Measurements from ENCODE around the gene SLC16A12. TPM values are rescaled to one million over a fixed set of nuclear protein-coding genes. Genes with fewer than 3 reads are reported as not detected.
"Not testable (repeated sequence)": the region's sequence is repeated elsewhere in the genome, so short reads cannot be mapped to it uniquely, and the experiment has no call there.

SLC16A12 gene
- total and polyA plus RNA-seq, 10 of the 15 experiments (the other 5 are each of a cell fraction or from before 2014, with no cell fraction given): not detected

DNA sequence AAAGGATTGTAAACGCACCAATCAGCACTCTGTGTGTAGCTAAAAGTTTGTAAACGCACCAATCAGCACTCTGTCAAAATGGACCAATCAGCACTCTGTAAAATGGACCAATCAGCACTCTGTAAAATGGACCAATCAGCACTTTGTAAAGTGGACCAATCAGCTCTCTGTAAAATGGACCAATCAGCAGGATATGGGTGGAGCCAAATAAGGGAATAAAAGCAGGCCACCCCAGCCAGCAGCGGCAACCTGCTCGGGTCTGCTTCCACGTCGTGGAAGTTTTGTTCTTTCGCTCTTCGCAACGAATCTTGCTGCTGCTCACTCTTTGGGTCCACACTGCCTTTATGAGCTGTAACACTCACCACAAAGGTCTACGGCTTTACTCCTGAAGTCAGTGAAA lies 123.1 kb downstream of the SLC16A12 start:
- H3K36me3 ChIP-seq (ENCODE audit: control insufficient read depth in 2 of 2, insufficient read depth in 2 of 2, low read length in 1 of 2); in situ Hi-C loops (cut with MboI); DNase-seq (ENCODE audit: low read depth, low spot score); H3K4me2 ChIP-seq (ENCODE audit: control insufficient read depth, insufficient read depth); BruUV-seq (replicated peaks); H3K9me3 ChIP-seq (replicated peaks; ENCODE audit: control insufficient read depth, insufficient read depth, low read length); FAIRE-seq; H3K4me1 ChIP-seq (ENCODE audit: control insufficient read depth, insufficient read depth, low read length); H3K4me3 ChIP-seq; H4K20me1 ChIP-seq (ENCODE audit: control insufficient read depth, insufficient read depth); H3K27me3 ChIP-seq (replicated peaks in 1 of 2; ENCODE audit: control insufficient read depth in 2 of 2, insufficient read depth in 2 of 2, low read length in 1 of 2); H3K27ac ChIP-seq (ENCODE audit: control insufficient read depth, insufficient read depth); H2AFZ ChIP-seq (ENCODE audit: control insufficient read depth, low read depth, low read length); ATAC-seq; H3K9ac ChIP-seq (ENCODE audit: control insufficient read depth, insufficient read depth, low read length): not testable (repeated sequence)
- 94% methylated on average over 10 of the region's 10 CpGs for WGBS (ENCODE audit: insufficient coverage, insufficient replicate concordance, low lambda C conversion rate, missing lambda C conversion rate)
- POLR2A ChIA-PET: interaction anchor here (0.9 to 1.6 kb wide), 2 partner anchors 9 to 110 kb away, joined by 3 to 5 read pairs; partner anchors contain the start of gene IFIT2
- CTCF ChIA-PET: interaction anchor here (1.1 to 3.0 kb wide), 4 partner anchors 11 to 69 kb away, joined by 3 to 24 read pairs (median 3); no protein-coding TSS in a partner anchor
- intact Hi-C loops (cut with micrococcal nuclease; ENCODE audit: unreplicated experiment): loop anchor here (10.0 kb wide), 1 partner anchor 527 kb away; the partner anchor contains the start of gene STAMBPL1
- SMC1A ChIA-PET (ENCODE audit: uncharacterized antibody, unreplicated experiment): interaction anchor here (0.6 to 2.4 kb wide), 7 partner anchors 19 to 167 kb away, joined by 3 to 27 read pairs (median 3); partner anchors contain the start of gene IFIT1
- TF ChIP-seq, protein P1, sequence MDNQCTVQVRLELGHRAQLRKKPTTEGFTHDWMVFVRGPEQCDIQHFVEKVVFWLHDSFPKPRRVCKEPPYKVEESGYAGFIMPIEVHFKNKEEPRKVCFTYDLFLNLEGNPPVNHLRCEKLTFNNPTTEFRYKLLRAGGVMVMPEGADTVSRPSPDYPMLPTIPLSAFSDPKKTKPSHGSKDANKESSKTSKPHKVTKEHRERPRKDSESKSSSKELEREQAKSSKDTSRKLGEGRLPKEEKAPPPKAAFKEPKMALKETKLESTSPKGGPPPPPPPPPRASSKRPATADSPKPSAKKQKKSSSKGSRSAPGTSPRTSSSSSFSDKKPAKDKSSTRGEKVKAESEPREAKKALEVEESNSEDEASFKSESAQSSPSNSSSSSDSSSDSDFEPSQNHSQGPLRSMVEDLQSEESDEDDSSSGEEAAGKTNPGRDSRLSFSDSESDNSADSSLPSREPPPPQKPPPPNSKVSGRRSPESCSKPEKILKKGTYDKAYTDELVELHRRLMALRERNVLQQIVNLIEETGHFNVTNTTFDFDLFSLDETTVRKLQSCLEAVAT (IDR thresholded peaks at IDR 0.05): peak; percentile 64; the same call in 1 of the 2 replicates
- peak; percentile 65 for TF ChIP-seq NFYB (IDR thresholded peaks at IDR 0.05; ENCODE audit: insufficient read depth, low read depth, low read length)
- RAD21 ChIA-PET (ENCODE audit: unreplicated experiment): interaction anchor here (1.2 kb wide), 1 partner anchor 20 kb away, joined by 3 read pairs; the partner anchor contains the start of gene IFIT1
- peaks cover 37% of the 10 kb centered on the region for H3K79me2 ChIP-seq (ENCODE audit: control insufficient read depth, insufficient read depth, low read length)

DNA sequence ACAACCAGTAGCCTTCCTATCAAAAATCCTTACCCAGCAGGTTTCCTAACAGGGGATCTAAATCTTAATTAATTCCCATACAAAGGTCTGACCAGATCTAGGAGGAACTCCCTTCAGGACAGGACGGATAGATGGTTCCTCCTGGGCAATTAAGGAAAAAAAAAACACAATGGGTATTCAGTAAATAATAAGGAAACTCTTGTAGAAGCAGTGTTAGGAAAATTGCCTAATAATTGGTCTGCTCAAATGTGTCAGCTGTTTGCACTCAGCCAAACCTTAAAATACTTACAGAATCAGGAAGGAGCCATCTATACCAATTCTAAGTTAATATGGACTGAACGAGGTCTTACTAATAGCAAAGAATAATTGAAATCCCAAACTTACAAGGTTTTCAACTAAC lies 124.3 kb downstream of the SLC16A12 start:
- H3K9me3 ChIP-seq (replicated peaks; ENCODE audit: control insufficient read depth, insufficient read depth, low read length); H3K4me2 ChIP-seq (ENCODE audit: control insufficient read depth, insufficient read depth); CTCF ChIA-PET; H3K36me3 ChIP-seq (ENCODE audit: control insufficient read depth in 2 of 2, insufficient read depth in 2 of 2, low read length in 1 of 2); H3K27me3 ChIP-seq (replicated peaks in 1 of 2; ENCODE audit: control insufficient read depth in 2 of 2, insufficient read depth in 2 of 2, low read length in 1 of 2); ATAC-seq; H3K27ac ChIP-seq (ENCODE audit: control insufficient read depth, insufficient read depth); H3K4me1 ChIP-seq (ENCODE audit: control insufficient read depth, insufficient read depth, low read length); POLR2A ChIA-PET; H3K4me3 ChIP-seq; FAIRE-seq; RAD21 ChIA-PET (ENCODE audit: unreplicated experiment); in situ Hi-C loops (cut with MboI); BruUV-seq (replicated peaks); H4K20me1 ChIP-seq (ENCODE audit: control insufficient read depth, insufficient read depth); DNase-seq (ENCODE audit: low read depth, low spot score); H3K9ac ChIP-seq (ENCODE audit: control insufficient read depth, insufficient read depth, low read length); H2AFZ ChIP-seq (ENCODE audit: control insufficient read depth, low read depth, low read length): not testable (repeated sequence)
- H3K79me2 ChIP-seq (ENCODE audit: control insufficient read depth, insufficient read depth, low read length): peaks cover 27% of the 10 kb centered on the region
- WGBS (ENCODE audit: insufficient coverage, insufficient replicate concordance, low lambda C conversion rate, missing lambda C conversion rate): 79% methylated on average over 2 of the region's 2 CpGs
- SMC1A ChIA-PET (ENCODE audit: uncharacterized antibody, unreplicated experiment): interaction anchor here (1.9 kb wide), 1 partner anchor 22 kb away, joined by 4 read pairs; no protein-coding TSS in a partner anchor
- intact Hi-C loops (cut with micrococcal nuclease; ENCODE audit: unreplicated experiment): loop anchor here (10.0 kb wide), 1 partner anchor 526 kb away; the partner anchor contains the start of gene STAMBPL1

DNA sequence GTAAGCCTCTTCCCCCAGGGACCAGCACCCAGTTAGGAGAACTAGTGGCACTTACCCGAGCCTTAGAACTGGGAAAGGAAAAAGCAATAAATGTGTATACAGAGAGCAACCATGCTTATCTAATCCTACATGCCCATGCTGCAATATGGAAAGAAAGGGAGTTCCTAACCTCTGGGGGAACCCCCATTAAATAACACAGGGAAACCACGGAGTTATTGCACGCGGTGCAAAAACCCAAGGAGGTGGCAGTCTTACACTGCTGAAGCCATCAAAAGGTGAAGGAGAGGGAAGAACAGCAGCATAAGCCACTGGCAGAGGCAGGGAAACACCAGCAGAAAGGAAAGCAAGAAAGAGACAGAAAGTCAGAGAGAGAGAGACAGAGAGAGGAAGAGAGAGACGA lies 124.8 kb downstream of the SLC16A12 start:
- SMC1A ChIA-PET (ENCODE audit: uncharacterized antibody, unreplicated experiment): interaction anchor here (1.4 kb wide), 1 partner anchor 11 kb away, joined by 4 read pairs; no protein-coding TSS in a partner anchor
- H3K4me3 ChIP-seq; H3K9me3 ChIP-seq (replicated peaks; ENCODE audit: control insufficient read depth, insufficient read depth, low read length); H3K4me2 ChIP-seq (ENCODE audit: control insufficient read depth, insufficient read depth); POLR2A ChIA-PET; H3K27ac ChIP-seq (ENCODE audit: control insufficient read depth, insufficient read depth); CTCF ChIA-PET; in situ Hi-C loops (cut with MboI); FAIRE-seq; BruUV-seq (replicated peaks); H3K9ac ChIP-seq (ENCODE audit: control insufficient read depth, insufficient read depth, low read length); H3K27me3 ChIP-seq (replicated peaks in 1 of 2; ENCODE audit: control insufficient read depth in 2 of 2, insufficient read depth in 2 of 2, low read length in 1 of 2); H4K20me1 ChIP-seq (ENCODE audit: control insufficient read depth, insufficient read depth); H3K4me1 ChIP-seq (ENCODE audit: control insufficient read depth, insufficient read depth, low read length); RAD21 ChIA-PET (ENCODE audit: unreplicated experiment); H2AFZ ChIP-seq (ENCODE audit: control insufficient read depth, low read depth, low read length); DNase-seq (ENCODE audit: low read depth, low spot score); H3K36me3 ChIP-seq (ENCODE audit: control insufficient read depth in 2 of 2, insufficient read depth in 2 of 2, low read length in 1 of 2); ATAC-seq: not testable (repeated sequence)
- 32% methylated on average over 5 of the region's 5 CpGs for WGBS (ENCODE audit: insufficient coverage, insufficient replicate concordance, low lambda C conversion rate, missing lambda C conversion rate)
- H3K79me2 ChIP-seq (ENCODE audit: control insufficient read depth, insufficient read depth, low read length): peaks cover 21% of the 10 kb centered on the region
- intact Hi-C loops (cut with micrococcal nuclease; ENCODE audit: unreplicated experiment): loop anchor here (10.0 kb wide), 1 partner anchor 526 kb away; the partner anchor contains the start of gene STAMBPL1
